IPS DF 6.9 (cell line): ENCODE data around the gene ACADL.

Source experiments
- DNase-seq: peaks from one replicate; pipeline ENCODE4 v3.0.0-alpha.2; 2013; ENCODE audit warnings: low read depth, low spot score
- H3K27ac ChIP-seq: one replicate; pipeline ENCODE4 v1.5.1; 2013; ENCODE audit warnings: low read length, control low read depth
- H3K27me3 ChIP-seq: 2 replicates; pipeline ENCODE4 v1.6.1; 2013; ENCODE audit warnings: mild to moderate bottlenecking, low read length; ENCODE audit not compliant: control insufficient read depth, insufficient read depth
- H3K36me3 ChIP-seq: 2 replicates; pipeline ENCODE4 v1.6.1; 2013; ENCODE audit warnings: low read length; ENCODE audit not compliant: control insufficient read depth, insufficient read depth
- H3K4me1 ChIP-seq: 2 replicates; pipeline ENCODE4 v1.6.1; 2013; ENCODE audit warnings: low read length; ENCODE audit not compliant: control insufficient read depth, insufficient read depth
- H3K4me3 ChIP-seq: 2 replicates; pipeline ENCODE4 v1.5.1; 2013; ENCODE audit warnings: mild to moderate bottlenecking, low read length
- H3K9me3 ChIP-seq: 2 replicates; pipeline ENCODE4 v1.6.1; 2013; ENCODE audit warnings: low read length, inconsistent platforms; ENCODE audit not compliant: control insufficient read depth, insufficient read depth
- WGBS: extraction: QIAGEN DNeasy Blood & Tissue Kit; methylation state at CpG from one replicate; pipeline ENCODE4 v1.1.7; 2013; ENCODE audit warnings: mixed read lengths, missing lambda C conversion rate; ENCODE audit not compliant: insufficient read length, insufficient coverage; 5-methylcytosine and 5-hydroxymethylcytosine counted together

The ACADL gene

DNA sequence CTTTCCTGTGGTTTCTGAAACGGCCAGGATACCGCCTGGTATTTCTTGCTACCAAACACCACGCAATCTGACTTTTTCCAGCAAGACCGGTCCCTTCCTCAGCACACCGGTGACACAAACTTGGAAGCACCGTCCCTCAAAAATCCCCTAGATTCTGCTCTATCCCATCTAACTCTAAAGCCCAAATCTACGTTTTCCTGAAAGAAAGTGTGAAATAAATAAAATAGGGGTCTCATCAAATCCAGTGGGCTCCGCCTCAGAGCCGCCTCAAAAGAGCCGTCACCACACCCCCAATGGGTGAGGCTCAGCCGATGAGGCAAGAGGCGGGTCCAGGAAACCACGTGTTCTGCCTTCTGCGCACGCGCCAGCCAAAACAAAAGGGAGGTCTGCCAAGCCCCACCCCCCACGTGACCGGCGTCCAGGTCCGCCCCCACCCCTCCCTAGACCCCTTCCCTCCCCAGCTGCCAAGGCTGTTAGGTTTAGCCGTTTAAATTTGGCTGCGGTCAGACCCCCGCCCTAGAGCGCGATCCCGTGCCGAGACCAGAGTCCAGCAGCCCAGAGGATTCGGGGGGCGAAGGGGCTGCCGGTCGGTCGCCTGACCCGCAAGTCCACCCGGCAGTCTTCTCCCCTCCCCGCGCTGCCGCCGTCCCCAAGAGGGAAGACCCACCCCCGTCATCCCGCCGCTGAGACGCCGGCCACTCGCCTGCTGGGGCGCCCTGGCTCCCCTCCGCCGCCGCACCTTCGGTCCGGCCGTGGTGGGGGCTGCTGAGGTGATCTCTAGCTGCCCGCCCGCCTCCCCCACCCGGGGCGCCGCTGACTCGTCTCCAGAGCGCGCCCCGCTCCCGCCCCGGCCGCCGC is 54.6 kb downstream of the ACADL start:
- WGBS, result no CpG with 5 or more reads among the region's 64 CpGs
- H3K27me3 ChIP-seq, result no peaks in the 10 kb centered on the region
- H3K9me3 ChIP-seq, result no peaks in the 10 kb centered on the region

DNA sequence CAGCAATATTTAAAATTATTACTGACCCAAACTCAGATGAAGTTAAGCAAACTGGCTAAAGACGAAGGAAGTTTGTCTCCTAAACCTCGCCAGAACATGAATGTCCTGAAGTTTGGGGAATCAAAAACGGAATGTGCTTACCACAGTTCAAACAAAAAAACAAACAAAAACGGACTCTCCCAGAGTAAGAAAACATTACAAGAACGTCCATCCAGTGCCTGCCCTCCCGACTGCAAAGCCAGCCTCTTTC is 55.1 kb downstream of the ACADL start:
- Histone ChIP-seq H3K27me3 (no peaks in the 10 kb centered on the region), H3K4me3 (peak overlapping the region; percentile 91; the same call in 1 of the 2 replicates), H3K4me1 (no peaks in the 10 kb centered on the region; the same call in 1 of the 2 replicates), H3K27ac (no peak overlapping the region), H3K9me3 (no peaks in the 10 kb centered on the region), H3K36me3 (no peaks in the 10 kb centered on the region)
- no CpG with 5 or more reads among the region's 6 CpGs for WGBS
- DNase-seq, result no peak

More for the DNA sequence above, 54.6 kb downstream of the ACADL start:
- Histone ChIP-seq H3K4me1 (no peaks in the 10 kb centered on the region; the same call in 1 of the 2 replicates), H3K27ac (no peak overlapping the region), H3K36me3 (no peaks in the 10 kb centered on the region), H3K4me3 (peak overlapping the region; percentile 91)
- DNase-seq, result peak; percentile 81

DNA sequence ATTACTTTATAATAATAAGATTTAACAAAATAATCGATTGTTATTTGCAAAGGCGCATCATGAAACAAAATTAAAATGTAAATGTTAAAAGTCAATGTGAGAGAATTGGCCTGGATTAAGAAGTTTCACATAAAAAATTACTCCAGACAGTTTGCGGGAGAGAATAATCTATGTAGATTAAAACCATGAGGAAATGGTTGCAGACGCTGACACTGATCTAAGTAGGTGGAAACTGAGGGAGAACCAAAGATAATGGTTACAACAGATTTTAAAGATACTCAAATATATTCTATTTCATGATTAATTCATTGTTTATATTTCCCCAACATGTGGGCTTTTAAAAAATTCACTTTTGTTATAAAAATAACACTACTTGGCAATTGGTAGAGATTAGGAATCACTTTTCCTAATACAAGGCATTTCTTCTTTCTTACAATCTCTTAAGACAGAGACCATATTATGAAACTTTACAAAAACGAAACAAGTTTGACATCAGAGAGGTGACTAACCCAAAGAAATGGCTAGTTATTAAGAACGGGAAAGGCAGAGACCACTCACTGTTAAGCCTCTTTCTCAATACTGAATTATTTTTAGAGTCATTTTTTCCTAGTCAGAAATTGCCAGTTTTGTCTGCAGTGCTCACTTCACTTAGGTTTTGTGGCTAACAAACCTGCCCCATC is 55.6 kb downstream of the ACADL start:
- Histone ChIP-seq H3K4me1 (no peaks in the 10 kb centered on the region; the same call in 1 of the 2 replicates), H3K4me3 (peak overlapping the region; percentile 91; the same call in 1 of the 2 replicates), H3K9me3 (no peaks in the 10 kb centered on the region), H3K27ac (no peak overlapping the region), H3K27me3 (no peaks in the 10 kb centered on the region), H3K36me3 (no peaks in the 10 kb centered on the region)
- no peak for DNase-seq
- no CpG with 5 or more reads among the region's 6 CpGs for WGBS

DNA sequence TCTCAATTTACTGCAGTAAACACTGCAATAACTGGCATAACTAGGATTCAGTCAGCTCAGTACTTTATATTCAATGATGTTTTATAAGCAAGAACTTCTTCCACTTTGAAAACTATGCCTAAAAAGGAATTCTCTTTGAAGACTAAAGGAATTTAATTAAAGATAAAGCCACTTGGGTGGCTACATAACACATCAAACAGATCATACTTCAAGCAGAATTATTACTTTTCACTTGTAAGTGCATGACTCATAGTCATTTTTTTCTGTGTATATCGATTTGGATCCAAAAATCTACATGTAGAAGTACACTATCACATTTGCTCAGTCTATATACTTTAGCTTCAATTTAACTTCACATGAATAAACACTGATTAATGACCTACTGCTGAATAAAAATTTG is 58.0 kb downstream of the ACADL start:
- Histone ChIP-seq H3K36me3 (no peaks in the 10 kb centered on the region), H3K27ac (no peak overlapping the region), H3K27me3 (no peaks in the 10 kb centered on the region), H3K4me1 (no peaks in the 10 kb centered on the region), H3K4me3 (no peak overlapping the region), H3K9me3 (no peaks in the 10 kb centered on the region)
- WGBS, result no CpG with 5 or more reads among the region's 1 CpG
- no peak for DNase-seq

DNA sequence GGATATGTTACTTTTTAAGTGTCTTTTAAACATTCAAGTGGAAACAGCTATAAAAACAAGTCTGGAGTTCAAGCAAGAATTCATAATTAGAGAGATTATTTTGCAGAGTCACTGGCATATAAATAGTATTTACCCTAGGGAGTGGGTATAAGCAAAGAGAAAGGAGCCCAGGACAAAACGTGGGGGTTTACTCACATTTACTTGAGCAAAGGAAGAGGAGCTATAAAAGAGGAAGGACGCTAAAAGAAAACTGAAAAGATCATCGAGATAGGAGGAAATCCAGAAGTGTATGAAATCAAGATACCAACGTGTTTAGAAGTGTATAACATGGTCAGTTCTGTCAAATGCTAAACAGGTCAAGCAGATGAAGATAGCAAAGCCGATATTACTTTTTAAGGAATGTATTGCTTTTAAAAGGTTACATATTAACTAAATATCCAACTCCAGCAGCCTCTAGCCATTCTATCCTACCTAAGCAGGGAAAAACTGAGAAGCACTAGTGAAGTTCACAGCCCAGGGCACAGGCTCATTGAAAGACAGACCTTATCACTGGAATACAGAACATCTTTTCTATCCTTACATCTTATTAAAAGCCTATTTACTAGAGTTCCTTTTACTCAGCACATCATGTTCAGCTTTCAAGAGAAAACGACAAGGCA is 62.7 kb downstream of the ACADL start:
- no peak for DNase-seq
- H3K27me3 ChIP-seq, result no peaks in the 10 kb centered on the region
- H3K27ac ChIP-seq, result no peak overlapping the region
- no peaks in the 10 kb centered on the region for H3K9me3 ChIP-seq
- no peaks in the 10 kb centered on the region for H3K4me1 ChIP-seq
- no peak overlapping the region for H3K4me3 ChIP-seq
- WGBS, result no CpG with 5 or more reads among the region's 6 CpGs
- no peaks in the 10 kb centered on the region for H3K36me3 ChIP-seq

DNA sequence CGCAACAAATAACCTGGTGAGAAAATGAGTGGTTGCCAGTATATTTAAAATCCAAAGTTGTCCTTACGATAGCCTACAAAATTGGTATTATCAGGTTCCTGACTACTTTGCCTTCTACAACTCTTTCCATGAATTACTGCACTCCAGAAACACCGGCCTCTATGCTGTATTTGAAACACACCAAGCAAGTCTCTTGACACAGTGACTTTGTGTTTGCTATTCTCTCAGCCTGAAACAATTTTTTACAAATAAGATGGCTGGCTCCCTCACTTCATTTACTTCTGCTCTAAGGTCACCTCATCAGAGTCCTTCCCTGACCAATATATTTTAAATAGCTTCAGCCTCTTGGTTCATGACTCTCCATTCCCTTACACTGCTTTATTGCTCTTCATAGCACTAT is 66.2 kb downstream of the ACADL start:
- no peak for DNase-seq
- Histone ChIP-seq H3K4me3 (no peak overlapping the region), H3K9me3 (no peaks in the 10 kb centered on the region), H3K36me3 (no peaks in the 10 kb centered on the region), H3K27me3 (no peaks in the 10 kb centered on the region), H3K4me1 (no peaks in the 10 kb centered on the region), H3K27ac (no peak overlapping the region)
- WGBS, result no CpG with 5 or more reads among the region's 3 CpGs

DNA sequence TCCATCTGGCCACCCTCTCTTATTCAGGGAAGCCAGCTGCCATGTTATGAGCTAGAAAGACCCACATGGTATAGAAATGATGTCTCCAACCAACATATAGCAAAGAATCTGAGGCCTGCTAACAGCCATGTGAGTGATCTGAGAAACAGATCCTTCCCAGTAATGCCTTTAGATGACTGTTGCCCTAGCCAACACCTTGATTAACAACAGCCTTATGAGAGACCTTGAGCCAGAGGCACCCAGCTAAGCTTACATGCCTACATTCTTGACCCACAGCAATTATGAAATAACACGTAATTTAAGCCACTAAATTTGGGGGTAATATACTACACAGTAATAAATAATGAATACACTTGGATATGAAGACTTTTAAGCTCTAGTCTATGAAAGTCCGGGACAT is 67.0 kb downstream of the ACADL start:
- no peak for DNase-seq
- no peaks in the 10 kb centered on the region for H3K4me1 ChIP-seq
- H3K27ac ChIP-seq, result no peak overlapping the region
- no peaks in the 10 kb centered on the region for H3K9me3 ChIP-seq
- no CpG with 5 or more reads among the region's 2 CpGs for WGBS
- H3K27me3 ChIP-seq, result no peaks in the 10 kb centered on the region
- no peak overlapping the region for H3K4me3 ChIP-seq
- H3K36me3 ChIP-seq, result no peaks in the 10 kb centered on the region; the same call in 1 of the 2 replicates

DNA sequence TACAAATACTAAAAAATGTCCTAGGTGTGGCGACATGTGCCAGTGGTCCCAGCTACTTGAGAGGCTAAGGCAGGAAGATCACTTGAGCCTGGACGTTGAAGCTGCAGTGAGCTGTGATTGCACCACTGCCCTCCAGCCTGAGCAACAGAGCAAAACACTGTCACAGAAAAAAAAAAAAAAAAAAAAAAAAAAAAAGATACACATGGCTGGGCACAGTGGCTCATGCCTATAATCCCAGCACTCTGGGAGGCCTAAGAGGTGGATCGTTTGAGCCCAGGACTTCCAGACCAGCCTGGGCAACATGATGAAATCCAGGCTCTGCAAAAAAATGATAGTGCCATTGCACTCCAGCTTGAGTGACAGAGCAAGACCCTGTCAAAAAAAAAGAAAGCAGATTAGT is 67.7 kb downstream of the ACADL start:
- no peak for DNase-seq

DNA sequence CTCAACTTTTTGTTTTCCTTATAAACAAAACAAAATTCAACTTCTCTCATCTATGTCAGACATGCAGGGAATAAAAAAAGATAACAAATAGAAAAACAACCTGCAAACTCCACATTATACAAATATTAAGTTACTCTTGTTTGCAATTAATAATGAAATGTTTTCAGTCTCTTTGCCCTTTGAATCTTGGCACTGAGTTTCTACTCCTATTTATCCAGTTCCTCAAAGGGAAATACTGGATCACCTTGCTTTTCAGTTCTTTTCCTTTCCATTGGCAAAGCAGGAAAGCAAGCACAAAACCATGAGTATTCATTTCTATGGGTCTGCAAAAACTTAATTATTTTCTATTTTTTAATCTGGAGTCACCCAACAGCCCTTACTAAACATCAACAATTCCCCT is 77.6 kb downstream of the ACADL start:
- no peak overlapping the region for H3K27ac ChIP-seq
- H3K9me3 ChIP-seq, result no peaks in the 10 kb centered on the region
- H3K4me3 ChIP-seq, result no peak overlapping the region
- H3K36me3 ChIP-seq, result peaks cover 3% of the 10 kb centered on the region; the same call in 1 of the 2 replicates
- H3K27me3 ChIP-seq, result no peaks in the 10 kb centered on the region
- H3K4me1 ChIP-seq, result no peaks in the 10 kb centered on the region
- DNase-seq, result no peak

More for the DNA sequence above, 67.7 kb downstream of the ACADL start:
- no CpG with 5 or more reads among the region's 3 CpGs for WGBS
- Histone ChIP-seq H3K27me3 (no peaks in the 10 kb centered on the region), H3K27ac (no peak overlapping the region), H3K36me3 (no peaks in the 10 kb centered on the region; the same call in 1 of the 2 replicates), H3K4me1 (no peaks in the 10 kb centered on the region), H3K9me3 (no peaks in the 10 kb centered on the region), H3K4me3 (no peak overlapping the region)
